ENCODE measurements around the gene WASHC2C.
"Not testable (repeated sequence)": the region's sequence is repeated elsewhere in the genome, so short reads cannot be mapped to it uniquely, and the experiment has no call there.

The WASHC2C gene

GRCh38 chr10:45726703-45727420, at the start of gene WASHC2C:
Gene WASHC2C (plus strand): TSS chr10:45727266. CDS start chr10:45727318, 52 bp downstream.
- DNase-seq: peak; percentile 51 to 54

GRCh38 chr10:45678467-45678866, 48.6 kb upstream of the WASHC2C start:
- not testable (repeated sequence) for DNase-seq

GRCh38 chr10:45710200-45710796, 16.8 kb upstream of the WASHC2C start:
- peak; percentile 18 to 44 for DNase-seq

- peak in 1 of 2 donors; percentile 10 for DNase-seq
These were observed 15.8 kb upstream of the WASHC2C start for GRCh38 chr10:45711223-45711622.

- DNase-seq: not testable (repeated sequence)
These were observed 10.0 kb upstream of the WASHC2C start for GRCh38 chr10:45717053-45717452.

GRCh38 chr10:45717642-45718041, 9.4 kb upstream of the WASHC2C start:
- not testable (repeated sequence) for DNase-seq

GRCh38 chr10:45721503-45721902, 5.6 kb upstream of the WASHC2C start:
- DNase-seq: not testable (repeated sequence)

- DNase-seq: not testable (repeated sequence)
These were observed 3.2 kb upstream of the WASHC2C start for GRCh38 chr10:45723851-45724250.

GRCh38 chr10:45727421-45727965, 427 bp downstream of the WASHC2C start:
- DNase-seq: not testable (repeated sequence)

- not testable (repeated sequence) for DNase-seq
These were observed 7.4 kb downstream of the WASHC2C start for GRCh38 chr10:45734449-45734848.

- peak in 1 of 2 donors; percentile 7 for DNase-seq
These were observed 7.8 kb downstream of the WASHC2C start for GRCh38 chr10:45734867-45735266.

- DNase-seq: not testable (repeated sequence)
These were observed 14.5 kb downstream of the WASHC2C start for GRCh38 chr10:45741559-45741958.

- DNase-seq: not testable (repeated sequence)
These were observed 14.9 kb downstream of the WASHC2C start for GRCh38 chr10:45742014-45742413.

- not testable (repeated sequence) for DNase-seq
These were observed 24.1 kb downstream of the WASHC2C start for GRCh38 chr10:45751141-45751540.

- DNase-seq: not testable (repeated sequence)
These were observed 25.1 kb downstream of the WASHC2C start for GRCh38 chr10:45752210-45752609.

GRCh38 chr10:45753979-45754495, 27.0 kb downstream of the WASHC2C start:
- DNase-seq: not testable (repeated sequence)

- not testable (repeated sequence) for DNase-seq
These were observed 28.0 kb downstream of the WASHC2C start for GRCh38 chr10:45755083-45755482.

GRCh38 chr10:45756065-45756464, 29.0 kb downstream of the WASHC2C start:
- DNase-seq: not testable (repeated sequence)

- DNase-seq: not testable (repeated sequence)
These were observed 30.8 kb downstream of the WASHC2C start for GRCh38 chr10:45757661-45758396.

GRCh38 chr10:45761622-45762021, 34.6 kb downstream of the WASHC2C start:
- DNase-seq: not testable (repeated sequence)

GRCh38 chr10:45763037-45763436, 36.0 kb downstream of the WASHC2C start:
- DNase-seq: not testable (repeated sequence)

- DNase-seq: not testable (repeated sequence)
These were observed 41.3 kb downstream of the WASHC2C start for GRCh38 chr10:45768334-45768733.
